OCI-LY7 (cell line): ENCODE data around the gene ODF2L. TPM values are rescaled to one million over a fixed set of nuclear protein-coding genes. Genes with fewer than 3 reads are reported as not detected.

Experiments
- BruUV-seq: library from RNA; stranded (reverse); fragments of 400-500 nt; replicated peaks from 2 replicates; lab custom pipeline; 2021; lab: Mats Ljungman, UMichigan
- CTCF ChIA-PET: fragments of 300-600 bp; sonication (Branson Sonifier 250); formaldehyde crosslinking; loops from one replicate; lab custom pipeline; 2022; ENCODE audit warnings: antibody characterized with exemption; ENCODE audit not compliant: unreplicated experiment; lab: Charles Lee
- POLR2A ChIA-PET: fragments of 300-600 bp; sonication (Branson Sonifier 250); formaldehyde crosslinking; loops from one replicate; lab custom pipeline; 2022; ENCODE audit warnings: antibody characterized with exemption; lab: Charles Lee
- DNase-seq: peaks from one replicate; pipeline ENCODE4 v3.0.0-alpha.2; 2015; ENCODE audit warnings: low spot score
- H2AFZ ChIP-seq: fragments of 200-600 bp; sonication (generic), shearing (Covaris generic); 2 replicates; pipeline ENCODE4 v1.6.1; 2014; ENCODE audit warnings: mild to moderate bottlenecking, antibody characterized with exemption, low read length, moderate library complexity
- H3K27ac ChIP-seq: fragments of 200-600 bp; sonication (generic); 2 replicates; pipeline ENCODE4 v1.5.1; 2014; ENCODE audit warnings: mixed run types, low read depth, mild to moderate bottlenecking, moderate library complexity, low read length, inconsistent platforms; ENCODE audit not compliant: poor library complexity, severe bottlenecking
- H3K36me3 ChIP-seq: fragments of 200-600 bp; sonication (generic); 2 replicates; pipeline ENCODE4 v1.6.1; 2014; ENCODE audit warnings: mild to moderate bottlenecking, antibody characterized with exemption, low read length, moderate library complexity, mixed read lengths; ENCODE audit not compliant: insufficient read depth
- H3K4me1 ChIP-seq: fragments of 200-600 bp; sonication (generic); 2 replicates; pipeline ENCODE4 v1.5.1; 2014; ENCODE audit warnings: mild to moderate bottlenecking, low read length; ENCODE audit not compliant: insufficient read depth, poor library complexity, severe bottlenecking
- H3K4me2 ChIP-seq: fragments of 200-600 bp; sonication (generic); 2 replicates; pipeline ENCODE4 v1.6.1; 2014; ENCODE audit warnings: mild to moderate bottlenecking, low read length
- H3K4me3 ChIP-seq: fragments of 200-600 bp; sonication (generic); 2 replicates; pipeline ENCODE4 v1.5.1; 2014; ENCODE audit warnings: mild to moderate bottlenecking, low read depth, low read length; ENCODE audit not compliant: poor library complexity, severe bottlenecking
- H3K79me2 ChIP-seq: fragments of 200-600 bp; sonication (generic); 2 replicates; pipeline ENCODE4 v1.6.1; 2016; ENCODE audit warnings: low read depth, mild to moderate bottlenecking, low read length, moderate library complexity, mixed read lengths; ENCODE audit not compliant: insufficient read depth
- H3K9me2 ChIP-seq: fragments of 200-600 bp; sonication (generic); 2 replicates; pipeline ENCODE4 v1.6.1; 2016; ENCODE audit warnings: mild to moderate bottlenecking, low read length, mixed read lengths; ENCODE audit not compliant: insufficient read depth
- H3K9me3 ChIP-seq: fragments of 200-600 bp; sonication (generic); 2 replicates; pipeline ENCODE4 v1.6.1; 2014; ENCODE audit warnings: mild to moderate bottlenecking, mixed run types, low read length, mixed read lengths
- H4K20me1 ChIP-seq: fragments of 200-600 bp; sonication (generic); 2 replicates; pipeline ENCODE4 v1.6.1; 2014; ENCODE audit warnings: mild to moderate bottlenecking, antibody characterized with exemption, low read length, moderate library complexity, mixed read lengths; ENCODE audit not compliant: insufficient read depth
- CTCF ChIP-seq: fragments of 200-600 bp; sonication (generic); conservative IDR thresholded peaks from 2 replicates; pipeline ENCODE4 v1.5.1; 2014; ENCODE audit warnings: mild to moderate bottlenecking, antibody characterized with exemption, low read length, moderate library complexity, mixed read lengths
- EZH2phosphoT487 ChIP-seq: fragments of 200-600 bp; sonication (generic); IDR thresholded peaks from 2 replicates; pipeline ENCODE4 v1.6.1; 2018; ENCODE audit warnings: low read depth, borderline replicate concordance, mild to moderate bottlenecking, mixed run types, antibody characterized with exemption, low read length, moderate library complexity, mixed read lengths
- intact Hi-C: fragments of 100-400 bp; cut with micrococcal nuclease; formaldehyde crosslinking; loops from one replicate; pipeline ENCODE4 v1.10.0; 2022; ENCODE audit not compliant: unreplicated experiment
- total RNA-seq, 2 experiments: library from RNA; depleted of rRNA in 1 of 2; stranded (reverse); fragments of >200 nt in 1 of 2; shearing (Covaris generic) in 1 of 2; gene quantifications; 2 replicates each; pipeline ENCODE4 v1.2.3, GENCODE V29; 2014 to 2022

Gene ODF2L
- total RNA-seq, 2 experiments from 2014 or later, result 24.7 to 44.8 TPM

DNA sequence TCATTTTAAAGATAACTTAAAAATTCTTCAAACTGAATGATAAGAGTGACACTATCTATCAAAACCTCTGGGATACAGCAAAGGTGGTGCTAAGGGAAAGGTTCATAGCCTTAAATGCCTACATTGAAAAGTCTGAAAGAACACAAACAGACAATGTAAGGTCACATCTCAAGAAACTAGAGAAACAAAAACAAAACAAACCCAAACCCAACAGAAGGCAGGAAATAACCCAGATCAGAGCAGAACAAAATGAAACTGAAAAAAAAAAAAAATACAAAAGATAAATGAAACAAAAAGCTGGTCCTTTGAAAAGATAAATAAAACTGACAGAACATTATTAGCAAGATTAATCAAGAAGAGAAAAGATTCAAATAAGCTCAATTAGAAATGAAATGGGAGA is 6.8 kb downstream of the ODF2L start:
- H3K4me3 ChIP-seq, result no peak overlapping the region
- H3K9me2 ChIP-seq, result no peaks in the 10 kb centered on the region
- H2AFZ ChIP-seq, result no peak overlapping the region
- intact Hi-C loops, result no loop called here
- CTCF ChIA-PET, result no interaction called here
- no TSS peak for BruUV-seq
- DNase-seq, result no peak
- no peak overlapping the region for H3K4me2 ChIP-seq
- no peaks in the 10 kb centered on the region for H4K20me1 ChIP-seq
- no peak for TF ChIP-seq CTCF
- TF ChIP-seq EZH2phosphoT487, result no peak
- no peak overlapping the region for H3K27ac ChIP-seq
- POLR2A ChIA-PET, result interaction anchor here (0.7 to 0.9 kb wide), 5 partner anchors 15 to 611 kb away, joined by 3 to 4 read pairs (median 3); no protein-coding TSS in a partner anchor
- peaks cover 5% of the 10 kb centered on the region for H3K4me1 ChIP-seq
- H3K79me2 ChIP-seq, result peaks cover 28% of the 10 kb centered on the region; the same call in 1 of the 2 replicates
- no peaks in the 10 kb centered on the region for H3K36me3 ChIP-seq
- H3K9me3 ChIP-seq, result 0 out of 2 replicates have a peak, but pooled peaks cover 3% of the 10 kb centered on the region

GRCh38 chr1:86388777-86389176 is 7.3 kb downstream of the ODF2L start:
- CTCF ChIA-PET, result no interaction called here
- intact Hi-C loops, result no loop called here
- Histone ChIP-seq H3K4me1 (peaks cover 2% of the 10 kb centered on the region), H2AFZ (no peak overlapping the region), H3K36me3 (no peaks in the 10 kb centered on the region), H3K4me3 (no peak overlapping the region), H3K4me2 (no peak overlapping the region), H3K9me3 (0 out of 2 replicates have a peak, but pooled peaks cover 3% of the 10 kb centered on the region), H3K9me2 (no peaks in the 10 kb centered on the region), H4K20me1 (no peaks in the 10 kb centered on the region), H3K79me2 (peaks cover 27% of the 10 kb centered on the region; the same call in 1 of the 2 replicates), H3K27ac (no peak overlapping the region)
- TF ChIP-seq CTCF (no peak), EZH2phosphoT487 (no peak)
- BruUV-seq, result no TSS peak
- no peak for DNase-seq
- POLR2A ChIA-PET, result interaction anchor here (0.6 to 1.6 kb wide), 3 partner anchors 8 to 42 kb away, joined by 3 to 4 read pairs (median 3); partner anchors contain the start of gene ODF2L

DNA sequence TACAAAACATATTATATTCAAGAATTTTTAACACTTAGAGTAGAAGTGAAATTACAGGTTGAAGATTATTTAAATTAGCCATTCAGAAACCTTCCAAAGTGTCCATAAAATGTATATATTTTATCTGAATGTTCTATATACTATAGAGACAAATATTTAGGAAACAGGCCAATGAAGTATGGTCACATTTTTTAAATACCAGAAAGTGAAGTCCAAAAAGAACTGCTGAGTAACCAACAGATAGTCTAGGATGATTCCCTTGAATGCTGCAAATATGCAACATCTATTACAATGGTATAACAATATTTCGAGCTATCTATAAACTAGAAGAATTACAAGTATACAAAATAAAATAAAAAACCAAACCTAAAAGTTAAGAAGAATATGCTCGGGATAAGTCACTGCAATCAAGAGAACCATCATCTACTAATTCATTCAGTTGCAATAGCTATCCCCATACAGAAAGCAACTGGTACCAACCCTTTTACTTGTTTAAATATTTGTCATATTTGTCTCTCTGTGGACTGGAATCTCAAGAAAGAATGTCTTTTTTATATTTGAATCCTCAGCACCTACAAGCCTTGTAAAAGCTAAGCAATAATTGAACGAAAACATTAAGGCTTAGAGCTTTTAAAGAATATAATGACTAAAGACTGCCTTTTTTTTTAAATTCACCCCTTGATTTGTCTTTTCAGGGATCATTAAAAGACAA is 8.1 kb downstream of the ODF2L start:
- Histone ChIP-seq H2AFZ (no peak overlapping the region), H3K4me3 (no peak overlapping the region), H4K20me1 (no peaks in the 10 kb centered on the region), H3K4me1 (no peaks in the 10 kb centered on the region), H3K4me2 (no peak overlapping the region), H3K36me3 (no peaks in the 10 kb centered on the region), H3K9me3 (0 out of 2 replicates have a peak, but pooled peaks cover 3% of the 10 kb centered on the region), H3K79me2 (peaks cover 21% of the 10 kb centered on the region; the same call in 1 of the 2 replicates), H3K9me2 (no peaks in the 10 kb centered on the region), H3K27ac (no peak overlapping the region)
- POLR2A ChIA-PET, result interaction anchor here (0.6 to 1.6 kb wide), 6 partner anchors 8 to 385 kb away, joined by 3 to 4 read pairs (median 3); partner anchors contain the start of gene ODF2L
- CTCF ChIA-PET, result no interaction called here
- no peak for DNase-seq
- intact Hi-C loops, result no loop called here
- no TSS peak for BruUV-seq
- TF ChIP-seq EZH2phosphoT487 (no peak), CTCF (no peak)
